Fibroblast of lung (primary cell): ENCODE data around the gene CENPP.

Experiments
- EZH2 ChIP-seq: IDR thresholded peaks from 2 replicates; pipeline ENCODE4 v1.5.1; 2012; ENCODE audit warnings: low read length, control low read depth, mild to moderate bottlenecking; ENCODE audit errors: missing control alignments
- TF ChIP-seq, protein P1 (sequence below), 2 donors: IDR thresholded peaks in 1 of 2; conservative IDR thresholded peaks in 1 of 2; 1 replicate in 1 of 2; 2 replicates in 1 of 2; pipeline ENCODE4 v1.5.1; 2011 to 2012; ENCODE audit warnings: low read length in 2 of 2, control low read depth in 1 of 2, inconsistent platforms in 1 of 2, low read depth in 1 of 2, mild to moderate bottlenecking in 1 of 2

DNA sequence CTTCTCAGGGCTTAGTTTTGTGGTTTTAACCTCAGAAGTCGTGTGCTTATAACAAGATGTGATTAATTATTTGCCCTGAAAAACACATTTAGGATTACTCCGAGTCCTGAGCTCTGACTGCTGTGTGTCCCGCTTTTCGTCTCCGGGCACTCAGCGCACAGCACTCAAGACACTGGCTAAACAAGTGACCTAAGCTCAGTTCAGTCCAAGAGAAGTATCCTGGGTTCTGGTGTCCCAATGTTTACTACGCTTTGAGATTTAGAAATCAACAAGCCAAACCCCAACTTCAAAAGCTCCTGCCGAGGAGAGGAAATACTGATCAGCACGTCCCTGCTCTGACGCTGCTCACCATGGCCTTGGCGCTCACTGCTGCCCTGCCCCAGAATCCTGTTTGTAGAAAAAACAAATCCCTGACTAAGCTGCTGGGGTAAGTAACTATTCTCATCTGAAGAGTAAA, 290.9 kb downstream of the CENPP start:
- TF ChIP-seq, protein P1, sequence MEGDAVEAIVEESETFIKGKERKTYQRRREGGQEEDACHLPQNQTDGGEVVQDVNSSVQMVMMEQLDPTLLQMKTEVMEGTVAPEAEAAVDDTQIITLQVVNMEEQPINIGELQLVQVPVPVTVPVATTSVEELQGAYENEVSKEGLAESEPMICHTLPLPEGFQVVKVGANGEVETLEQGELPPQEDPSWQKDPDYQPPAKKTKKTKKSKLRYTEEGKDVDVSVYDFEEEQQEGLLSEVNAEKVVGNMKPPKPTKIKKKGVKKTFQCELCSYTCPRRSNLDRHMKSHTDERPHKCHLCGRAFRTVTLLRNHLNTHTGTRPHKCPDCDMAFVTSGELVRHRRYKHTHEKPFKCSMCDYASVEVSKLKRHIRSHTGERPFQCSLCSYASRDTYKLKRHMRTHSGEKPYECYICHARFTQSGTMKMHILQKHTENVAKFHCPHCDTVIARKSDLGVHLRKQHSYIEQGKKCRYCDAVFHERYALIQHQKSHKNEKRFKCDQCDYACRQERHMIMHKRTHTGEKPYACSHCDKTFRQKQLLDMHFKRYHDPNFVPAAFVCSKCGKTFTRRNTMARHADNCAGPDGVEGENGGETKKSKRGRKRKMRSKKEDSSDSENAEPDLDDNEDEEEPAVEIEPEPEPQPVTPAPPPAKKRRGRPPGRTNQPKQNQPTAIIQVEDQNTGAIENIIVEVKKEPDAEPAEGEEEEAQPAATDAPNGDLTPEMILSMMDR (conservative IDR thresholded peaks at IDR 0.05 in 1 of 2, IDR thresholded peaks at IDR 0.05 in 1 of 2; ENCODE audit: low read depth in 1 of 2, low read length in 2 of 2), result no peak
- no peak for TF ChIP-seq EZH2
